ENCODE results near the gene CPA4.

GRCh38 chr7:130273933-130274255 lies 19.1 kb upstream of the CPA4 start:
- TF ChIP-seq CTCF (conservative IDR thresholded peaks at IDR 0.05; ENCODE audit: low read length) (no peak), EZH2phosphoT487 (IDR thresholded peaks at IDR 0.05; ENCODE audit: borderline replicate concordance, low read depth, low read length) (no peak)
